K562 (cell line): ENCODE measurements around the gene LZTS2. TPM values are rescaled to one million over a fixed set of nuclear protein-coding genes. Genes with fewer than 3 reads are reported as not detected.

Experiments
- CCAR2 ChIP-seq: fragments of 200-400 bp; formaldehyde crosslinking; IDR thresholded peaks from 2 replicates; pipeline ENCODE4 v1.6.1; 2017; ENCODE audit warnings: mild to moderate bottlenecking, low read depth, low read length
- DEAF1 ChIP-seq: fragments of 450-650 bp; formaldehyde crosslinking; IDR thresholded peaks from 2 replicates; pipeline ENCODE4 v1.4.0; 2020; ENCODE audit warnings: mild to moderate bottlenecking, moderate library complexity
- GTF2A2 ChIP-seq: IDR thresholded peaks from 2 replicates; pipeline ENCODE4 v1.6.1; 2016; ENCODE audit warnings: mild to moderate bottlenecking, missing genetic modification characterization, missing compliant biosample characterization
- HSF4 ChIP-seq: fragments of 250-450 bp; sonication (Bioruptor Pico); IDR thresholded peaks from 2 replicates; pipeline ENCODE4 v2.1.2; 2022; ENCODE audit warnings: mild to moderate bottlenecking, moderate library complexity, borderline replicate concordance
- JUND ChIP-seq, 2 experiments: IDR thresholded peaks; 2 replicates in 1 of 2; 3 replicates in 1 of 2; pipeline ENCODE4 v1.6.1; 2011; ENCODE audit warnings: borderline replicate concordance in 2 of 2, low read depth in 2 of 2, low read length in 2 of 2, improper control_type of control experiment in 1 of 2, missing biosample characterization in 1 of 2, missing genetic modification characterization in 1 of 2, missing genetic modification reagents in 1 of 2
- KLF1 ChIP-seq: fragments of 450-650 bp; IDR thresholded peaks from 2 replicates; pipeline ENCODE4 v1.6.1; 2016; ENCODE audit warnings: missing genetic modification characterization, missing compliant biosample characterization
- MYC ChIP-seq, 2 experiments: fragments of 250-450 bp in 1 of 2; sonication (Bioruptor Pico) in 1 of 2; IDR thresholded peaks; 2 replicates each; pipeline versions ENCODE4 v1.5.1 to v1.6.1; 2012 to 2021; ENCODE audit warnings: low read depth in 2 of 2, borderline replicate concordance in 1 of 2, improper control_type of control experiment in 1 of 2, low read length in 1 of 2, mild to moderate bottlenecking in 1 of 2, moderate library complexity in 1 of 2
- MYNN ChIP-seq, 2 experiments: sonication (generic); formaldehyde crosslinking in 1 of 2; IDR thresholded peaks; 2 replicates each; pipeline versions ENCODE4 v1.5.0 to v1.6.1; 2016 to 2020; ENCODE audit warnings: antibody characterized with exemption in 1 of 2, missing genetic modification reagents in 1 of 2
- NRF1 ChIP-seq, 2 experiments: fragments of 450-650 bp; IDR thresholded peaks in 1 of 2; conservative IDR thresholded peaks in 1 of 2; 2 replicates each; pipeline ENCODE4 v1.6.1; 2014; ENCODE audit warnings: mild to moderate bottlenecking in 2 of 2
- PCBP2 ChIP-seq: fragments of 200-400 bp; formaldehyde crosslinking; IDR thresholded peaks from 2 replicates; pipeline ENCODE4 v1.6.1; 2018; ENCODE audit warnings: low read length, low read depth, mild to moderate bottlenecking, moderate library complexity; ENCODE audit not compliant: poor library complexity, severe bottlenecking
- PHF20 ChIP-seq: fragments of 450-650 bp; IDR thresholded peaks from 2 replicates; pipeline ENCODE4 v1.6.1; 2018; ENCODE audit not compliant: partially characterized antibody
- RBM22 ChIP-seq: fragments of 200-400 bp; formaldehyde crosslinking; IDR thresholded peaks from 2 replicates; pipeline ENCODE4 v1.6.1; 2018; ENCODE audit warnings: low read length, low read depth; ENCODE audit not compliant: poor library complexity, severe bottlenecking
- TAF15 ChIP-seq: fragments of 200-400 bp; formaldehyde crosslinking; IDR thresholded peaks from 2 replicates; pipeline ENCODE4 v1.6.1; 2017; ENCODE audit warnings: mild to moderate bottlenecking, low read depth, low read length, moderate library complexity
- TEAD4 ChIP-seq, 2 experiments: sonication (generic) in 1 of 2; formaldehyde crosslinking in 1 of 2; IDR thresholded peaks; 2 replicates each; pipeline versions ENCODE4 v1.6.1 to v1.8.0; 2012 to 2022; ENCODE audit warnings: borderline replicate concordance in 1 of 2, inconsistent platforms in 1 of 2, low read length in 1 of 2, mild to moderate bottlenecking in 1 of 2, missing genetic modification reagents in 1 of 2
- ZBTB7A ChIP-seq: IDR thresholded peaks from 2 replicates; pipeline ENCODE4 v1.6.1; 2011; ENCODE audit warnings: low read depth, mild to moderate bottlenecking, low read length, moderate library complexity, borderline replicate concordance; ENCODE audit not compliant: control insufficient read depth
- ZC3H8 ChIP-seq: fragments of 450-650 bp; IDR thresholded peaks from 2 replicates; pipeline ENCODE4 v1.6.1; 2017
- ZNF124 ChIP-seq: sonication (generic); formaldehyde crosslinking; IDR thresholded peaks from 2 replicates; pipeline ENCODE4 v1.8.1; 2022; ENCODE audit warnings: missing genetic modification reagents
- ZNF140 ChIP-seq: fragments of 250-450 bp; sonication (Bioruptor Pico); IDR thresholded peaks from 2 replicates; pipeline ENCODE4 v1.8.0; 2021; ENCODE audit warnings: moderate library complexity, mild to moderate bottlenecking, inconsistent platforms
- ZNF263 ChIP-seq: sonication (generic); formaldehyde crosslinking; IDR thresholded peaks from 2 replicates; pipeline ENCODE4 v1.8.0; 2022; ENCODE audit warnings: mild to moderate bottlenecking, missing genetic modification reagents, borderline replicate concordance
- ZNF444 ChIP-seq: fragments of 250-450 bp; sonication (Bioruptor Pico); IDR thresholded peaks from 2 replicates; pipeline ENCODE4 v1.4.0; 2020; ENCODE audit warnings: mild to moderate bottlenecking, moderate library complexity
- ZNF583 ChIP-seq: fragments of 250-450 bp; sonication (Bioruptor Pico); IDR thresholded peaks from 2 replicates; pipeline ENCODE4 v1.4.0; 2020
- ZNF655 ChIP-seq: fragments of 250-450 bp; sonication (Bioruptor Pico); IDR thresholded peaks from 2 replicates; pipeline ENCODE4 v1.5.0; 2021
- ZSCAN32 ChIP-seq: fragments of 450-650 bp; formaldehyde crosslinking; IDR thresholded peaks from 2 replicates; pipeline ENCODE4 v1.4.0; 2020; ENCODE audit warnings: mild to moderate bottlenecking, moderate library complexity
- polyA plus RNA-seq, 8 experiments: library from polyadenylated mRNA; depleted of rRNA in 4 of 8; stranded (reverse) in 5 of 8; unstranded in 3 of 8; fragments of >200 nt; fragmentation: Nextera tagmentation in 2 of 8; fragmentation: Illumina TruSeq in 1 of 8; extraction: Ambion mirVana in 2 of 8; extraction: Trizol in 1 of 8; gene quantifications; 2 replicates each; pipeline versions ENCODE4 v1.2.1 to v1.2.3, GENCODE V29; 2011 to 2014; ENCODE audit warnings: inconsistent platforms in 1 of 8, missing spikeins in 1 of 8
- total RNA-seq, 7 experiments: library from RNA; depleted of rRNA in 6 of 7; stranded (reverse); fragments of >200 nt in 6 of 7; fragmentation: Illumina TruSeq in 2 of 7; extraction: Trizol in 2 of 7; gene quantifications; 2 replicates each; pipeline versions ENCODE4 v1.2.1 to v1.2.3, GENCODE V29; 2011 to 2021; ENCODE audit warnings: low replicate concordance in 1 of 7

Gene LZTS2
- total and polyA plus RNA-seq, 9 of the 15 experiments (the other 6 are each of a cell fraction or from before 2014, with no cell fraction given) = 0.23 to 42.5 (median 14.7) TPM

- TF ChIP-seq TEAD4 (IDR thresholded peaks at IDR 0.05; ENCODE audit: low read length) (peak; percentile 27; the same call in 1 of the 2 replicates), TEAD4 (CRISPR knock-in tag; IDR thresholded peaks at IDR 0.05; ENCODE audit: borderline replicate concordance) (no peak), MYC (IDR thresholded peaks at IDR 0.05; ENCODE audit: low read depth, low read length) (peak; percentile 69), MYC (CRISPR knock-in tag; IDR thresholded peaks at IDR 0.05; ENCODE audit: borderline replicate concordance, low read depth) (no peak), TAF15 (no peak), PHF20 (peak; percentile 18), PCBP2 (no peak), KLF1 (tag) (no peak), CCAR2 (no peak), RBM22 (no peak), GTF2A2 (tag) (no peak), DEAF1 (no peak), ZNF583 (no peak), ZNF140 (CRISPR knock-in tag) (no peak), ZNF263 (no peak), ZSCAN32 (CRISPR knock-in tag) (no peak), NRF1 (conservative IDR thresholded peaks at IDR 0.05 in 1 of 2, IDR thresholded peaks at IDR 0.05 in 1 of 2) (no peak), ZC3H8 (no peak), JUND (IDR thresholded peaks at IDR 0.05; ENCODE audit: borderline replicate concordance, low read depth, low read length) (no peak), JUND (tag; IDR thresholded peaks at IDR 0.05; ENCODE audit: borderline replicate concordance, low read depth, low read length) (peak; percentile 13; the same call in 1 of the 3 replicates), ZNF124 (no peak), HSF4 (CRISPR knock-in tag) (no peak), ZNF444 (CRISPR knock-in tag) (no peak), MYNN (IDR thresholded peaks at IDR 0.05) (0 out of 2 replicates have a peak, but pooled peaks have one; percentile 52), MYNN (CRISPR knock-in tag; IDR thresholded peaks at IDR 0.05) (no peak), ZNF655 (no peak), ZBTB7A (0 out of 2 replicates have a peak, but pooled peaks have one; percentile 26)
These were observed 12.2 kb downstream of the LZTS2 start (continued) for GRCh38 chr10:101011517-101012423.
